Neural cell (in vitro differentiated cells): ENCODE data around the gene MPL. TPM values are rescaled to one million over a fixed set of nuclear protein-coding genes. Genes with fewer than 3 reads are reported as not detected.

ENCODE experiments used
- H2AFZ ChIP-seq: fragments of 200-600, 300-800 bp; sonication (generic), shearing (Covaris generic); 2 replicates; pipeline ENCODE4 v1.6.0; 2014; ENCODE audit warnings: low read depth, mild to moderate bottlenecking, antibody characterized with exemption, low read length, moderate library complexity
- H3F3A ChIP-seq: fragments of 200-600 bp; shearing (Covaris generic); 2 replicates; pipeline ENCODE4 v1.6.1; 2016; ENCODE audit warnings: mild to moderate bottlenecking, moderate library complexity, mixed read lengths, antibody characterized with exemption, low read length; ENCODE audit not compliant: insufficient read depth, poor library complexity, severe bottlenecking
- H3K27ac ChIP-seq: fragments of 200-600, 300-800 bp; sonication (generic), shearing (Covaris generic); 2 replicates; pipeline ENCODE4 v1.5.1; 2014; ENCODE audit warnings: mild to moderate bottlenecking, low read length, moderate library complexity
- H3K27me3 ChIP-seq: fragments of 300-800, 200-600 bp; sonication (generic), shearing (Covaris generic); 2 replicates; pipeline ENCODE4 v1.6.0; 2014; ENCODE audit warnings: mild to moderate bottlenecking, low read depth, low read length, moderate library complexity; ENCODE audit not compliant: insufficient read depth
- H3K36me3 ChIP-seq: fragments of 300-800, 200-600 bp; sonication (generic), shearing (Covaris generic); 2 replicates; pipeline ENCODE4 v1.5.1; 2014; ENCODE audit warnings: mild to moderate bottlenecking, antibody characterized with exemption, low read length, moderate library complexity; ENCODE audit not compliant: insufficient read depth
- H3K4me2 ChIP-seq: fragments of 300-800, 200-600 bp; sonication (generic), shearing (Covaris generic); 2 replicates; pipeline ENCODE4 v1.6.0; 2014; ENCODE audit warnings: mild to moderate bottlenecking, low read length
- H3K4me3 ChIP-seq: fragments of 300-800, 200-600 bp; sonication (generic), shearing (Covaris generic); 2 replicates; pipeline ENCODE4 v1.5.1; 2014; ENCODE audit warnings: mild to moderate bottlenecking, low read length, moderate library complexity
- H3K79me2 ChIP-seq: fragments of 200-600 bp; shearing (Covaris generic); replicated peaks from 2 replicates; pipeline ENCODE4 v1.6.0; 2014; ENCODE audit warnings: mild to moderate bottlenecking, low read length, moderate library complexity; ENCODE audit not compliant: insufficient read depth
- H3K9ac ChIP-seq: fragments of 300-800, 200-600 bp; sonication (generic), shearing (Covaris generic); 2 replicates; pipeline ENCODE4 v1.6.1; 2016; ENCODE audit warnings: mild to moderate bottlenecking, low read length, mixed read lengths
- H3K9me2 ChIP-seq: fragments of 200-600 bp; shearing (Covaris generic); 2 replicates; pipeline ENCODE4 v1.6.1; 2016; ENCODE audit warnings: mild to moderate bottlenecking, low read length, mixed read lengths; ENCODE audit not compliant: insufficient read depth
- H3K9me3 ChIP-seq: fragments of 200-600, 300-800 bp; sonication (generic), shearing (Covaris generic); 2 replicates; pipeline ENCODE4 v1.6.1; 2016; ENCODE audit warnings: mild to moderate bottlenecking, mixed run types, low read length, moderate library complexity, mixed read lengths
- H4K20me1 ChIP-seq: fragments of 200-600 bp; shearing (Covaris generic); 2 replicates; pipeline ENCODE4 v1.6.1; 2016; ENCODE audit warnings: mild to moderate bottlenecking, mixed run types; ENCODE audit not compliant: insufficient read depth
- EP300 ChIP-seq: fragments of 450-650 bp; conservative IDR thresholded peaks from 2 replicates; pipeline ENCODE4 v1.6.1; 2014; ENCODE audit warnings: antibody characterized with exemption, mild to moderate bottlenecking, moderate library complexity; ENCODE audit not compliant: poor library complexity, severe bottlenecking
- EZH2 ChIP-seq: fragments of 200-600, 300-800 bp; shearing (Covaris generic), sonication (generic); IDR thresholded peaks from 2 replicates; pipeline ENCODE4 v1.6.1; 2014; ENCODE audit warnings: antibody characterized with exemption, low read length, borderline replicate concordance, mild to moderate bottlenecking; ENCODE audit not compliant: insufficient read depth, poor library complexity, severe bottlenecking
- MXI1 ChIP-seq: fragments of 450-650 bp; conservative IDR thresholded peaks from 2 replicates; pipeline ENCODE4 v1.6.1; 2014; ENCODE audit warnings: antibody characterized with exemption, mild to moderate bottlenecking; ENCODE audit not compliant: poor library complexity, severe bottlenecking
- POLR2AphosphoS5 ChIP-seq: IDR thresholded peaks from 2 replicates; pipeline ENCODE4 v1.6.1; 2012
- RAD21 ChIP-seq: fragments of 450-650 bp; conservative IDR thresholded peaks from 2 replicates; pipeline ENCODE4 v1.6.1; 2014; ENCODE audit warnings: antibody characterized with exemption, mild to moderate bottlenecking, moderate library complexity
- REST ChIP-seq: IDR thresholded peaks from 2 replicates; pipeline ENCODE4 v1.6.1; 2012; ENCODE audit warnings: borderline replicate concordance
- SMC3 ChIP-seq: fragments of 450-650 bp; conservative IDR thresholded peaks from 2 replicates; pipeline ENCODE4 v1.6.1; 2014; ENCODE audit warnings: antibody characterized with exemption, mild to moderate bottlenecking, moderate library complexity; ENCODE audit not compliant: poor library complexity
- TAF1 ChIP-seq: IDR thresholded peaks from 2 replicates; pipeline ENCODE4 v1.6.1; 2012; ENCODE audit warnings: low read depth
- polyA plus RNA-seq: library from polyadenylated mRNA; depleted of rRNA; stranded (reverse); fragments of >200 nt; gene quantifications from 2 replicates; pipeline ENCODE4 v1.2.3, GENCODE V29; 2014
- TF ChIP-seq, protein P1 (sequence below): fragments of 450-650 bp; IDR thresholded peaks from 2 replicates; pipeline ENCODE4 v1.5.1; 2014; ENCODE audit warnings: antibody characterized with exemption, mild to moderate bottlenecking, moderate library complexity; ENCODE audit not compliant: poor library complexity, severe bottlenecking

Gene MPL
- polyA plus RNA-seq, 1 donor from 2014 or later, result not detected

- no peaks in the 10 kb centered on the region for H3K9me3 ChIP-seq
- H3K4me3 ChIP-seq, result no peak overlapping the region
- H2AFZ ChIP-seq, result no peak overlapping the region
- no peaks in the 10 kb centered on the region for H3F3A ChIP-seq
- no peaks in the 10 kb centered on the region for H3K79me2 ChIP-seq
- H3K27me3 ChIP-seq, result no peaks in the 10 kb centered on the region
- no peaks in the 10 kb centered on the region for H4K20me1 ChIP-seq
- H3K4me2 ChIP-seq, result no peak overlapping the region
- no peaks in the 10 kb centered on the region for H3K9me2 ChIP-seq
- H3K27ac ChIP-seq, result no peak overlapping the region
- no peak overlapping the region for H3K9ac ChIP-seq
- no peak for TF ChIP-seq TAF1
- TF ChIP-seq EZH2, result no peak
- TF ChIP-seq, protein P1, sequence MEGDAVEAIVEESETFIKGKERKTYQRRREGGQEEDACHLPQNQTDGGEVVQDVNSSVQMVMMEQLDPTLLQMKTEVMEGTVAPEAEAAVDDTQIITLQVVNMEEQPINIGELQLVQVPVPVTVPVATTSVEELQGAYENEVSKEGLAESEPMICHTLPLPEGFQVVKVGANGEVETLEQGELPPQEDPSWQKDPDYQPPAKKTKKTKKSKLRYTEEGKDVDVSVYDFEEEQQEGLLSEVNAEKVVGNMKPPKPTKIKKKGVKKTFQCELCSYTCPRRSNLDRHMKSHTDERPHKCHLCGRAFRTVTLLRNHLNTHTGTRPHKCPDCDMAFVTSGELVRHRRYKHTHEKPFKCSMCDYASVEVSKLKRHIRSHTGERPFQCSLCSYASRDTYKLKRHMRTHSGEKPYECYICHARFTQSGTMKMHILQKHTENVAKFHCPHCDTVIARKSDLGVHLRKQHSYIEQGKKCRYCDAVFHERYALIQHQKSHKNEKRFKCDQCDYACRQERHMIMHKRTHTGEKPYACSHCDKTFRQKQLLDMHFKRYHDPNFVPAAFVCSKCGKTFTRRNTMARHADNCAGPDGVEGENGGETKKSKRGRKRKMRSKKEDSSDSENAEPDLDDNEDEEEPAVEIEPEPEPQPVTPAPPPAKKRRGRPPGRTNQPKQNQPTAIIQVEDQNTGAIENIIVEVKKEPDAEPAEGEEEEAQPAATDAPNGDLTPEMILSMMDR, result no peak
- no peak for TF ChIP-seq EP300
- TF ChIP-seq SMC3, result no peak
- TF ChIP-seq MXI1, result no peak
- H3K36me3 ChIP-seq, result no peaks in the 10 kb centered on the region
Observed at GRCh38 chr1:43340559-43340958, 2.9 kb downstream of the MPL start.

DNA sequence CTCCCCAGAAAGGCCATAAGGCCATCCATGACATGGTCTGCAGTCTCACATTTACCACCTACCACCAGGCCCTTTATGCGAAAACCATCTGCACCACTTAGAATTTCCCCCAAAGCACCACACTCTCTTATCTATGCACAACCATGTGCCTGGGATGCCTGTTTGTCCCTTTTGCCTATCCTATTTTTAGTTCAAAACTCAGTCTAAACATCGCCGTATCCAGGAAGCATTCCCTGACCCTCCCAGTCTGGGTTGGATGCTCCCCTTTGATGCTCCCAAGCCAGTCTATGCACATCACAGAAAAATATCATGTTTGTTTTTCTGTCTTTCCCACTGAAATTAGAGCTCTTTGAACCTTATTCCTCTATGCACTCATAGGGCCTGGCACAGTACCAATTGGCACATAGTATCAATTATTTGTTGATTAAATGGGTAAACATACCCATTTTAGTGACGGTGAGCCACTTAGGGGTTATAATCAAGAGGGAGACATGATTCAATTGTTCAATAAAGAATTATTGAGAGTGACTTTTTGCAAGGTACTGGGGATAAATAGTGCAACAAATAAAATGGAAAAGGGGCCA lies 6.7 kb downstream of the MPL start:
- TF ChIP-seq EP300, result no peak
- TF ChIP-seq, protein P1, result no peak
- TF ChIP-seq EZH2, result no peak
- no peak for TF ChIP-seq POLR2AphosphoS5
- no peak for TF ChIP-seq TAF1
- no peak for TF ChIP-seq SMC3
- TF ChIP-seq MXI1, result no peak
- no peak for TF ChIP-seq RAD21
- no peak for TF ChIP-seq REST
- Histone ChIP-seq H3K9me2 (no peaks in the 10 kb centered on the region), H3K9me3 (no peaks in the 10 kb centered on the region), H2AFZ (no peak overlapping the region), H4K20me1 (no peaks in the 10 kb centered on the region), H3K79me2 (no peaks in the 10 kb centered on the region), H3K36me3 (no peaks in the 10 kb centered on the region), H3K27me3 (peaks cover 7% of the 10 kb centered on the region), H3F3A (no peaks in the 10 kb centered on the region), H3K4me2 (no peak overlapping the region), H3K9ac (no peak overlapping the region), H3K27ac (no peak overlapping the region), H3K4me3 (no peak overlapping the region)
